Measurements from ENCODE around the gene SLC52A1.
A peak's percentile ranks its signal among the peaks of the same experiment; 100 is the strongest.

The SLC52A1 gene

GRCh38 chr17:4987767-4988567 is 47.3 kb downstream of the SLC52A1 start:
- Histone ChIP-seq H3K79me1 (ENCODE audit: low read length) (peaks cover 14% of the 10 kb centered on the region), H2BK5ac (ENCODE audit: low read depth, low read length, poor library complexity) (peak overlapping the region; percentile 34), H2AFZ (ENCODE audit: insufficient read depth, low read length, poor library complexity) (peak overlapping the region; percentile 73), H4K12ac (ENCODE audit: low read depth, low read length) (peak overlapping the region; percentile 90), H2AK5ac (ENCODE audit: low read length) (peak overlapping the region; percentile 74), H3K18ac (ENCODE audit: low read length) (peak overlapping the region; percentile 24), H3K4me1 (ENCODE audit: control insufficient read depth in 1 of 2, insufficient read depth in 2 of 2, low read length in 2 of 2) (peaks cover 16 to 19% of the 10 kb centered on the region in 2 experiments), H2BK12ac (ENCODE audit: low read length) (no peak overlapping the region), H3K27me3 (ENCODE audit: insufficient read depth, low read length) (no peaks in the 10 kb centered on the region), H3K4ac (ENCODE audit: low read depth, low read length) (peak overlapping the region; percentile 66), H3K4me3 (ENCODE audit: low read depth, low read length) (peak overlapping the region; percentile 79), H3K79me2 (ENCODE audit: control insufficient read depth, insufficient read depth, low read length, poor library complexity) (peaks cover 7% of the 10 kb centered on the region), H4K91ac (ENCODE audit: low read depth, low read length) (peak overlapping the region; percentile 88), H3K14ac (ENCODE audit: low read length) (peak overlapping the region; percentile 82), H3K9ac (ENCODE audit: low read length) (peak overlapping the region; percentile 59), H2BK120ac (ENCODE audit: insufficient read depth, low read length, poor library complexity) (peak overlapping the region; percentile 52), H3K36me3 (ENCODE audit: control insufficient read depth in 1 of 2, insufficient read depth in 2 of 2, low read length in 2 of 2) (peaks cover 2% of the 10 kb centered on the region in 2 experiments), H3K4me2 (ENCODE audit: low read length) (peak overlapping the region; percentile 81), H4K8ac (ENCODE audit: low read depth, low read length) (peak overlapping the region; percentile 93), H3K9me3 (ENCODE audit: insufficient read depth, low read depth, low read length) (no peaks in the 10 kb centered on the region), H3K27ac (ENCODE audit: low read depth, low read length) (no peak overlapping the region), H3K23ac (ENCODE audit: low read length) (no peak overlapping the region)
- no CpG with 5 or more reads among the region's 30 CpGs for WGBS (ENCODE audit: extremely low coverage, insufficient coverage, insufficient read length)
- peak in 1 of 2 donors; percentile 7 for DNase-seq

GRCh38 chr17:4986951-4987766 is 48.1 kb downstream of the SLC52A1 start, which contains the start of gene CAMTA2:
TSS of gene CAMTA2 (minus strand) at chr17:4987675. CDS start at chr17:4986222, 1,453 bp downstream.
- Histone ChIP-seq H3K4ac (ENCODE audit: low read depth, low read length) (peak within 1 kb of the TSS; percentile 66), H3K27ac (ENCODE audit: low read depth, low read length) (peak within 1 kb of the TSS; percentile 31), H2AK5ac (ENCODE audit: low read length) (peak within 1 kb of the TSS; percentile 74), H3K27me3 (ENCODE audit: insufficient read depth, low read length) (no peaks in the 10 kb centered on the region), H4K12ac (ENCODE audit: low read depth, low read length) (peak within 1 kb of the TSS; percentile 90), H2BK5ac (ENCODE audit: low read depth, low read length, poor library complexity) (peak within 1 kb of the TSS; percentile 34), H3K36me3 (ENCODE audit: control insufficient read depth in 1 of 2, insufficient read depth in 2 of 2, low read length in 2 of 2) (peaks cover 10% of the 10 kb centered on the region in 2 experiments), H3K23ac (ENCODE audit: low read length) (no peak within 1 kb of the TSS), H4K91ac (ENCODE audit: low read depth, low read length) (peak within 1 kb of the TSS; percentile 88), H2BK12ac (ENCODE audit: low read length) (no peak within 1 kb of the TSS), H3K9ac (ENCODE audit: low read length) (peak within 1 kb of the TSS; percentile 69), H3K18ac (ENCODE audit: low read length) (peak within 1 kb of the TSS; percentile 43), H3K4me2 (ENCODE audit: low read length) (peak within 1 kb of the TSS; percentile 81), H4K8ac (ENCODE audit: low read depth, low read length) (peak within 1 kb of the TSS; percentile 93), H3K79me1 (ENCODE audit: low read length) (peaks cover 14% of the 10 kb centered on the region), H2AFZ (ENCODE audit: insufficient read depth, low read length, poor library complexity) (peak within 1 kb of the TSS; percentile 73), H3K4me1 (ENCODE audit: control insufficient read depth in 1 of 2, insufficient read depth in 2 of 2, low read length in 2 of 2) (peaks cover 16 to 19% of the 10 kb centered on the region in 2 experiments), H3K9me3 (ENCODE audit: insufficient read depth, low read depth, low read length) (no peaks in the 10 kb centered on the region), H3K14ac (ENCODE audit: low read length) (peak within 1 kb of the TSS; percentile 82), H2BK120ac (ENCODE audit: insufficient read depth, low read length, poor library complexity) (peak within 1 kb of the TSS; percentile 52), H3K4me3 (ENCODE audit: low read depth, low read length) (peak within 1 kb of the TSS; percentile 79), H3K79me2 (ENCODE audit: control insufficient read depth, insufficient read depth, low read length, poor library complexity) (peaks cover 7% of the 10 kb centered on the region)
- DNase-seq = peak; percentile 71 to 82
- WGBS (ENCODE audit: extremely low coverage, insufficient coverage, insufficient read length) = no CpG with 5 or more reads among the region's 78 CpGs

DNA sequence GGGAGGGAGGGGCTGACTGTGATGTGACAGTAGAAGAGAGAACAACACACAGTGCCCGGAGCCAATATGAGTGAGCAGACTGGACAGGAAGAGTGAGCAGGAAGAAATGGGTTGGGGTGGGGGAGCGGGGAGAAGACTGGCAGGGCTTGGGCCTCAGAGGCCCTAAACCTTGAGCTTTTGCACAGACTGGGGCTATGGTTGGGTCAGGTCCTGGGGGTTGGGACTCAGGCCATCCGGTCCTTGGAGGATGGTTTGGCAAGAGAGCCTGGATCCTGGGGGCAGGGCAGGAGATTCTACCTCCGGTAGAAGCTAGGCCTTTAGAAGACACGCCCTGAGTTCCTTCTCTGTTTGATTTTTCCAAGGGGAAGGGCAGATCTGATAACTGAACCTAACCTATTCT is 48.8 kb downstream of the SLC52A1 start:
- Histone ChIP-seq H3K27ac (ENCODE audit: low read depth, low read length) (no peak overlapping the region), H3K4ac (ENCODE audit: low read depth, low read length) (peak overlapping the region; percentile 27)

More for the DNA sequence above, 48.8 kb downstream of the SLC52A1 start:
- H3K36me3 ChIP-seq (ENCODE audit: control insufficient read depth in 1 of 2, insufficient read depth in 2 of 2, low read length in 2 of 2) = peaks cover 11 to 16% of the 10 kb centered on the region in 2 experiments
- no peak overlapping the region for H2BK5ac ChIP-seq (ENCODE audit: low read depth, low read length, poor library complexity)
- peak overlapping the region; percentile 81 for H3K4me2 ChIP-seq (ENCODE audit: low read length)
- DNase-seq = no peak
- H4K91ac ChIP-seq (ENCODE audit: low read depth, low read length) = no peak overlapping the region
- H3K14ac ChIP-seq (ENCODE audit: low read length) = no peak overlapping the region
- no peak overlapping the region for H2BK12ac ChIP-seq (ENCODE audit: low read length)
- peak overlapping the region; percentile 17 for H4K8ac ChIP-seq (ENCODE audit: low read depth, low read length)
- peak overlapping the region; percentile 2 for H4K12ac ChIP-seq (ENCODE audit: low read depth, low read length)
- no peak overlapping the region for H2AK5ac ChIP-seq (ENCODE audit: low read length)
- peaks cover 16 to 19% of the 10 kb centered on the region in 2 experiments for H3K4me1 ChIP-seq (ENCODE audit: control insufficient read depth in 1 of 2, insufficient read depth in 2 of 2, low read length in 2 of 2)
- no peak overlapping the region for H2BK120ac ChIP-seq (ENCODE audit: insufficient read depth, low read length, poor library complexity)
- no peaks in the 10 kb centered on the region for H3K27me3 ChIP-seq (ENCODE audit: insufficient read depth, low read length)
- WGBS (ENCODE audit: extremely low coverage, insufficient coverage, insufficient read length) = no CpG with 5 or more reads among the region's 5 CpGs
- no peak overlapping the region for H3K9ac ChIP-seq (ENCODE audit: low read length)
- H3K79me1 ChIP-seq (ENCODE audit: low read length) = peaks cover 14% of the 10 kb centered on the region
- H3K18ac ChIP-seq (ENCODE audit: low read length) = no peak overlapping the region
- H2AFZ ChIP-seq (ENCODE audit: insufficient read depth, low read length, poor library complexity) = no peak overlapping the region
- H3K23ac ChIP-seq (ENCODE audit: low read length) = no peak overlapping the region
- no peaks in the 10 kb centered on the region for H3K9me3 ChIP-seq (ENCODE audit: insufficient read depth, low read depth, low read length)
- H3K79me2 ChIP-seq (ENCODE audit: control insufficient read depth, insufficient read depth, low read length, poor library complexity) = peaks cover 7% of the 10 kb centered on the region
- H3K4me3 ChIP-seq (ENCODE audit: low read depth, low read length) = no peak overlapping the region
